ENCODE data around the gene CAPZB. TPM values are rescaled to one million over a fixed set of nuclear protein-coding genes. Genes with fewer than 3 reads are reported as not detected.

CAPZB gene
- total and polyA plus RNA-seq, 12 donors, result 99.7 to 386 (median 164) TPM

- TF ChIP-seq CTCF (IDR thresholded peaks at IDR 0.05) (no peak), POLR2A (IDR thresholded peaks at IDR 0.05) (no peak)
- Histone ChIP-seq H3K4me3 (peak overlapping the region in 1 of 4 donors; percentile 98), H3K27me3 (no peaks in the 10 kb centered on the region), H3K9me3 (replicated peaks in 1 of 3) (no peaks in the 10 kb centered on the region), H3K4me1 (replicated peaks in 1 of 2) (peaks cover 20 to 77% of the 10 kb centered on the region in 2 donors), H3K27ac (peak overlapping the region in 3 of 5 donors; percentile 94 to 100 (median 96)), H3K36me3 (replicated peaks in 1 of 2) (peaks cover 0 to 9% of the 10 kb centered on the region in 2 donors)
- 49 to 64% (median 57%) methylated on average over 3 of the region's 3 CpGs for WGBS, 4 donors
- DNase-seq, result no peak
- intact Hi-C loops (cut with DNase I), result loop anchor here (10.0 kb wide), 2 partner anchors 161 to 171 kb away; partner anchors contain the start of gene NBL1 (in 1 of the 2)
Observed at GRCh38 chr1:19483691-19484090, 1.6 kb downstream of the CAPZB start.

- Histone ChIP-seq H3K36me3 (replicated peaks in 1 of 2) (peaks cover 0 to 10% of the 10 kb centered on the region in 2 donors), H3K4me1 (replicated peaks in 1 of 2) (peaks cover 20 to 81% of the 10 kb centered on the region in 2 donors), H3K4me3 (no peak overlapping the region), H3K27ac (peak overlapping the region in 2 of 5 donors; percentile 96 to 100), H3K9me3 (replicated peaks in 1 of 3) (no peaks in the 10 kb centered on the region), H3K27me3 (no peaks in the 10 kb centered on the region)
- no peak for DNase-seq
- TF ChIP-seq POLR2A (IDR thresholded peaks at IDR 0.05) (no peak), CTCF (IDR thresholded peaks at IDR 0.05) (no peak)
- intact Hi-C loops (cut with DNase I), result loop anchor here (10.0 kb wide), 2 partner anchors 162 to 172 kb away; partner anchors contain the start of gene NBL1 (in 1 of the 2)
- 65 to 82% (median 67%) methylated on average over 3 of the region's 3 CpGs for WGBS, 4 donors
Observed at GRCh38 chr1:19483261-19483660, 2.1 kb downstream of the CAPZB start.

GRCh38 chr1:19481826-19482398, 3.4 kb downstream of the CAPZB start:
- H3K4me3 ChIP-seq, result no peak overlapping the region
- WGBS, 4 donors, result 56 to 71% (median 60%) methylated on average over 4 of the region's 4 CpGs
- H3K27me3 ChIP-seq, result no peaks in the 10 kb centered on the region
- peak overlapping the region in 1 of 5 donors; percentile 100 for H3K27ac ChIP-seq
- peaks cover 0 to 10% of the 10 kb centered on the region in 2 donors for H3K36me3 ChIP-seq (replicated peaks in 1 of 2)
- H3K4me1 ChIP-seq (replicated peaks in 1 of 2), result peaks cover 18 to 82% of the 10 kb centered on the region in 2 donors
- no peaks in the 10 kb centered on the region for H3K9me3 ChIP-seq (replicated peaks in 1 of 3)
- no peak for DNase-seq
- TF ChIP-seq CTCF (IDR thresholded peaks at IDR 0.05), result no peak
- no peak for TF ChIP-seq POLR2A (IDR thresholded peaks at IDR 0.05)
- intact Hi-C loops (cut with DNase I), result loop anchor here (10.0 kb wide), 2 partner anchors 163 to 173 kb away; partner anchors contain the start of gene NBL1 (in 1 of the 2)

GRCh38 chr1:19480282-19480681, 5.1 kb downstream of the CAPZB start:
- H3K36me3 ChIP-seq (replicated peaks in 1 of 2), result peaks cover 0 to 10% of the 10 kb centered on the region in 2 donors
- TF ChIP-seq CTCF (IDR thresholded peaks at IDR 0.05) (no peak), POLR2A (IDR thresholded peaks at IDR 0.05) (no peak)
- H3K4me1 ChIP-seq (replicated peaks in 1 of 2), result peaks cover 12 to 87% of the 10 kb centered on the region in 2 donors
- H3K9me3 ChIP-seq (replicated peaks in 1 of 3), result no peaks in the 10 kb centered on the region
- H3K4me3 ChIP-seq, result no peak overlapping the region
- no peaks in the 10 kb centered on the region for H3K27me3 ChIP-seq
- peak overlapping the region in 1 of 5 donors; percentile 24 for H3K27ac ChIP-seq
- intact Hi-C loops (cut with DNase I), result loop anchor here (10.0 kb wide), 2 partner anchors 165 to 175 kb away; partner anchors contain the start of gene NBL1 (in 1 of the 2)
- 83 to 96% (median 93%) methylated on average over 3 to 6 of the region's 6 CpGs for WGBS, 4 donors
- DNase-seq, result peak in 1 of 7 donors; percentile 59

All from adrenal gland (tissue), 12 donors.